Activated CD4-positive, alpha-beta T cell treated with anti-CD3 and anti-CD28 coated beads, Interleukin-2, amount 50 U/mL, for 4 hours (primary cell): ENCODE measurements around the gene MDN1.
A peak's percentile ranks its signal among the peaks of the same experiment; 100 is the strongest.
"Not testable (repeated sequence)": the region's sequence is repeated elsewhere in the genome, so short reads cannot be mapped to it uniquely, and the experiment has no call there.

Experiments
- DNase-seq, 2 experiments: peaks; one replicate each; pipeline ENCODE4 v3.0.0-alpha.2; 2020

MDN1 gene

GRCh38 chr6:89819336-89820130 is at the start of gene MDN1:
MDN1 (minus strand) TSS chr6:89819794; CDS start chr6:89819607, 187 bp downstream.
- peak; percentile 82 to 88 for DNase-seq

- no peak for DNase-seq
Observed at GRCh38 chr6:89866024-89866678, 46.6 kb upstream of the MDN1 start.

GRCh38 chr6:89862698-89863097 is 43.1 kb upstream of the MDN1 start:
- no peak for DNase-seq

- no peak for DNase-seq
Observed at GRCh38 chr6:89862273-89862672, 42.7 kb upstream of the MDN1 start.

GRCh38 chr6:89859744-89860143 is 40.1 kb upstream of the MDN1 start:
- DNase-seq: no peak

GRCh38 chr6:89858041-89858440 is 38.4 kb upstream of the MDN1 start:
- DNase-seq: no peak

GRCh38 chr6:89853068-89853467 is 33.5 kb upstream of the MDN1 start:
- no peak for DNase-seq

GRCh38 chr6:89847513-89847912 is 27.9 kb upstream of the MDN1 start:
- not testable (repeated sequence) for DNase-seq

- no peak for DNase-seq
Observed at GRCh38 chr6:89843070-89843469, 23.5 kb upstream of the MDN1 start.

GRCh38 chr6:89842228-89842627 is 22.6 kb upstream of the MDN1 start:
- no peak for DNase-seq

- DNase-seq: no peak
Observed at GRCh38 chr6:89840538-89840937, 20.9 kb upstream of the MDN1 start.

- no peak for DNase-seq
Observed at GRCh38 chr6:89836639-89837222, 17.1 kb upstream of the MDN1 start.

- no peak for DNase-seq
Observed at GRCh38 chr6:89834884-89835792, 15.5 kb upstream of the MDN1 start.

- no peak for DNase-seq
Observed at GRCh38 chr6:89830170-89830809, 10.7 kb upstream of the MDN1 start.

- peak; percentile 95 for DNase-seq
Observed at GRCh38 chr6:89829472-89830169, 10.0 kb upstream of the MDN1 start, which contains the start of gene CASP8AP2. CASP8AP2 (plus strand) TSS chr6:89829880.

GRCh38 chr6:89828988-89829471 is 9.4 kb upstream of the MDN1 start:
- peak in 1 of 2 experiments; percentile 12 for DNase-seq

GRCh38 chr6:89828475-89828987 is 8.9 kb upstream of the MDN1 start:
- DNase-seq: not testable (repeated sequence)

- no peak for DNase-seq
Observed at GRCh38 chr6:89826029-89826528, 6.5 kb upstream of the MDN1 start.

GRCh38 chr6:89818977-89819335 is 638 bp downstream of the MDN1 start:
- no peak for DNase-seq

- no peak for DNase-seq
Observed at GRCh38 chr6:89817481-89817880, 2.1 kb downstream of the MDN1 start.

GRCh38 chr6:89813422-89813821 is 6.2 kb downstream of the MDN1 start:
- DNase-seq: not testable (repeated sequence)
